KBM-7 (cell line): Measurements from ENCODE around the gene OS9.

Source experiments
- DNase-seq: peaks from one replicate; pipeline ENCODE4 v3.0.0-alpha.2; 2015
- in situ Hi-C: fragments of 300-500 bp; cut with MboI; formaldehyde crosslinking; loops from 2 replicates; pipeline ENCODE4 v1.14.3; 2020; ENCODE audit warnings: low sequenced_read_pairs, low pct_unique_long_range_greater_than_20kb, mixed read lengths

Gene OS9

GRCh38 chr12:57744194-57744776 is 50.4 kb downstream of the OS9 start:
- no peak for DNase-seq
- in situ Hi-C loops: no loop called here

GRCh38 chr12:57744777-57745484 is 51.0 kb downstream of the OS9 start, which contains the start of gene TSPAN31:
TSS of gene TSPAN31 (plus strand) at chr12:57745039. CDS start at chr12:57745155, 116 bp downstream.
- peak; percentile 98 for DNase-seq
- in situ Hi-C loops: no loop called here

- no peak for DNase-seq
- in situ Hi-C loops: no loop called here
These were observed 51.6 kb downstream of the OS9 start for GRCh38 chr12:57745485-57745881.

GRCh38 chr12:57746025-57746424 is 52.1 kb downstream of the OS9 start:
- no peak for DNase-seq
- in situ Hi-C loops: no loop called here

- DNase-seq: no peak
- in situ Hi-C loops: no loop called here
These were observed 55.1 kb downstream of the OS9 start for GRCh38 chr12:57749061-57749460.

- in situ Hi-C loops: no loop called here
- DNase-seq: no peak
These were observed 56.9 kb downstream of the OS9 start for GRCh38 chr12:57750561-57751431.

GRCh38 chr12:57751432-57751787 is 57.5 kb downstream of the OS9 start:
- no peak for DNase-seq
- in situ Hi-C loops: no loop called here

- in situ Hi-C loops: no loop called here
- peak; percentile 100 for DNase-seq
These were observed 58.1 kb downstream of the OS9 start, which contains the start of gene CDK4 for GRCh38 chr12:57751788-57752667. TSS of gene CDK4 (minus strand) at chr12:57752310. CDS start at chr12:57751717, 593 bp downstream.

- in situ Hi-C loops: no loop called here
- no peak for DNase-seq
These were observed 58.7 kb downstream of the OS9 start for GRCh38 chr12:57752668-57753000.

GRCh38 chr12:57753756-57754337 is 59.9 kb downstream of the OS9 start:
- in situ Hi-C loops: no loop called here
- DNase-seq: no peak

- in situ Hi-C loops: no loop called here
- peak; percentile 53 for DNase-seq
These were observed 60.7 kb downstream of the OS9 start, which contains the start of gene MARCHF9 for GRCh38 chr12:57754411-57755193. TSS of gene MARCHF9 (plus strand) at chr12:57755103. CDS start at chr12:57755529, 426 bp downstream.

GRCh38 chr12:57755194-57755453 is 61.2 kb downstream of the OS9 start:
- DNase-seq: no peak
- in situ Hi-C loops: no loop called here

- in situ Hi-C loops: no loop called here
- DNase-seq: no peak
These were observed 61.8 kb downstream of the OS9 start for GRCh38 chr12:57755454-57756372.

GRCh38 chr12:57756406-57757341 is 62.7 kb downstream of the OS9 start:
- peak; percentile 79 for DNase-seq
- in situ Hi-C loops: no loop called here

- in situ Hi-C loops: no loop called here
- no peak for DNase-seq
These were observed 63.8 kb downstream of the OS9 start for GRCh38 chr12:57757771-57758170.
